NCI-H345 treated with DMSO at 0.1 percent for 48 hours (cell line): ENCODE results near the gene ZFP36.

Experiments used
- DNase-seq: peaks from one replicate; lab custom pipeline; 2025; ENCODE audit not compliant: unreplicated experiment; lab: John Stamatoyannopoulos, UW

Gene ZFP36

DNA sequence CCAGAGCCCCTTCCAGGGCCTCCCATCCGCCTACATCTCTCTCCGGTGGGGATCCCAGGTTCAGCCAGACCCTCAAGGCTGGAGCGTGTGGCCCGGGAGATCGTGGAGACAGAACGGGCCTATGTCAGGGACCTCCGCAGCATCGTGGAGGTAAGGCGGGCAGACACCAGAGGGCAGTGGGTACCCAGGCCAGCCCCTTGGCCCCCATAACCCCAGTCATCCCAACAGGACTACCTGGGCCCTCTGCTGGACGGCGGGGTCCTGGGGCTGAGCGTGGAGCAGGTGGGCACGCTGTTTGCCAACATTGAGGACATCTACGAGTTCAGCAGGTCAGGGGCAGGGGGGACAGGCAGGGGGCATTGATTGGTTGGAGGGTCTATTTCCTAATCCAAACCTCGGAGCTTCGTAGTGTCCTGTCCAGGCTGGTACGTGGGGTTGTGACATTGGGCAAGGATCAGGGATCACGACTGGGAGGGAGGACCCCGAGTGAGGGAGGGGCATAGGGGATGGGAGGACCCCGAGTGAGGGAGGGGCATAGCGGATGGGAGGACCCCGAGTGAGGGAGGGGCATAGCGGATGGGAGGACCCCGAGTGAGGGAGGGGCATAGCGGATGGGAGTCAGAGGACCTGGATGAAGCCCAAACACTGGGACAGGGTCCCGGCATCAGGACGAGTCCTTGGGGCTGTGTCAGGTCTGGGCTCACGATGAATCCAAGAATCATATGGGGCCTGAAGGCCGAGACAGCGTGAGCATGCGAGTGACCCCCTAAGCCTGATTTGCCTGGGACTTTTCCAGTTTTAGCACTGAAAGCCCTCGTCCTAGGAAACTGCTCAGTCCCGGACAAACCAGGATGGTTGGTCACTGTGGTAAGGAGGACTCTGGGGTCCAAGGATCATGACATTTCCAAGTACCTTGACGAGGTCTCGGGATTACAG is 8.7 kb downstream of the ZFP36 start:
- DNase-seq: no peak

DNA sequence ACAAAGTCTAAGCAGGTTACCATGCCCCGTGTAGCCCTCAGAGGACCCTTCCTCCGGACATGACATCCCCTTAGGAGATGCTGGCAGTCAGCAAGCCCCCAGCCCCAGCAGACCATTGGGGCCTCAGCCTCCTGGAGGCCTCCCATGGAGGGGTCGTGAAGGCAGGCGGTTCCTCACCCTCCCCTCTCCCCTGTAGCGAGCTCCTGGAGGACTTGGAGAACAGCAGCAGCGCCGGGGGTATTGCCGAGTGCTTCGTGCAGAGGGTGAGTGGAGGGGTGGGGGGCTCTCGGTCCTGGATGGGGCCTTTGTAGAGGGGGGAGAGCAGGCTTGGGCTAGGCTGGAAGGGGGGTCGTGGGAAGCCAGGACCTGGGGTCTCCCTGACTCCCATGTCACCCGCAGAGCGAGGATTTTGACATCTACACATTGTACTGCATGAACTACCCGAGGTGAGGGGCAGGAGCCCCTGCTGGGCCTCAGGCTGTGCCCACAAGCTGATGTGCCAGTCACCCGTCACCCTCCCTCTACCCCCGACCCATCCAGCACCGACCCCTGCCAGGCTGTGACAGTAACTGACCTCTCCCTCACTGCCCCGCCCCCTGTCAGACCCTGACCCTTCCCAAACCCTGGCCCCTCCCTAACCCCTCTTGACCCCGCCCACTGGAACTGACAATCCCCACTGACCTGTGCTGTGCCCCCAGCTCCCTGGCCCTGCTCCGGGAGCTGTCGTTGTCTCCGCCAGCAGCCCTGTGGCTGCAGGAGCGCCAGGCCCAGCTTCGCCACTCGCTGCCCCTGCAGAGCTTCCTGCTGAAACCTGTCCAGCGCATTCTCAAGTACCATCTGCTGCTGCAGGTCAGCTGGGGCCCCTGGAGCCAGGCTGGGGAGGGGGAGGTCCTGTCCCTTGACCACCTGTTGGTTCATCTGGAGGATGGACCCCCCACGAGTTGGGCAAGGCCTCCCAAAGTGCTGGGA is 9.8 kb downstream of the ZFP36 start:
- DNase-seq: no peak

- no peak for DNase-seq
These were observed 11.0 kb downstream of the ZFP36 start for GRCh38 chr19:39417463-39418181.

DNA sequence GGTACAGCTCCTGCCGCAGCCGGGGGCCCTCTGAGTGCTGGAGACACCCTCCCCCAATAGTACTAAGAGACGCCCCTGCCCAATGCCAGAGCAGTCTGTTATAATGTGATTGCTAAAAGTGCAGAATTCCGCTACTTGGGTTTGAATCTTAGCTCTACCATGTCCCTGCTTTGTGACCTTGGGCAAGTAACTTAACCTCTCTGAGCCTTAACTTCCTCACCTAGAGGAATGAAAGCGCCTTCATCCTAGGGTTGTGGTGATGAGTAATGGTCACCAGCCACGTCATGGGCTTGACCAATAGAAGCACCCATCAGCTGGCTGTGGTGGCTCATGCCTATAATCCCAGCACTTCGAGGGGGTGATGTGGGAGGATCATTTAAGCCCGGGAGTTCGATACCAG is 12.4 kb downstream of the ZFP36 start:
- no peak for DNase-seq

DNA sequence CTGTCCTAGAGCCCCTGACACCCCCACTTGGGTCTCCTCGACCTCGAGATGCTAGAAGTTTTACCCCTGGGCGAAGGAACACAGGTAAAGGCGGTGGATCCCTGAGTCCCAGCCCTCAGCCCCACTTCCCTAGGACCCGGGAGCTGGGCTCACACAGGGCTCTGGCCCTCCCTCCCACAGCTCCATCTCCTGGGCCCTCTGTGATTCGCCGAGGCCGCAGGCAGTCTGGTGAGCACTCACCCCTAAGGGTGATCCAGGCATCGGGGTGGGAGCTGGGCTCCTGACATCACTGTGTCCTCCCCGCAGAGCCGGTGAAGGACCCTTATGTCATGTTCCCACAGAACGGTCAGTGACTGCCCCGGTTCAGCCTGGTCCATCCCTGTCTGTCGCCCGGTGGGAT is 14.1 kb downstream of the ZFP36 start:
- DNase-seq: no peak

- no peak for DNase-seq
These were observed 15.4 kb downstream of the ZFP36 start for GRCh38 chr19:39422020-39422419.

DNA sequence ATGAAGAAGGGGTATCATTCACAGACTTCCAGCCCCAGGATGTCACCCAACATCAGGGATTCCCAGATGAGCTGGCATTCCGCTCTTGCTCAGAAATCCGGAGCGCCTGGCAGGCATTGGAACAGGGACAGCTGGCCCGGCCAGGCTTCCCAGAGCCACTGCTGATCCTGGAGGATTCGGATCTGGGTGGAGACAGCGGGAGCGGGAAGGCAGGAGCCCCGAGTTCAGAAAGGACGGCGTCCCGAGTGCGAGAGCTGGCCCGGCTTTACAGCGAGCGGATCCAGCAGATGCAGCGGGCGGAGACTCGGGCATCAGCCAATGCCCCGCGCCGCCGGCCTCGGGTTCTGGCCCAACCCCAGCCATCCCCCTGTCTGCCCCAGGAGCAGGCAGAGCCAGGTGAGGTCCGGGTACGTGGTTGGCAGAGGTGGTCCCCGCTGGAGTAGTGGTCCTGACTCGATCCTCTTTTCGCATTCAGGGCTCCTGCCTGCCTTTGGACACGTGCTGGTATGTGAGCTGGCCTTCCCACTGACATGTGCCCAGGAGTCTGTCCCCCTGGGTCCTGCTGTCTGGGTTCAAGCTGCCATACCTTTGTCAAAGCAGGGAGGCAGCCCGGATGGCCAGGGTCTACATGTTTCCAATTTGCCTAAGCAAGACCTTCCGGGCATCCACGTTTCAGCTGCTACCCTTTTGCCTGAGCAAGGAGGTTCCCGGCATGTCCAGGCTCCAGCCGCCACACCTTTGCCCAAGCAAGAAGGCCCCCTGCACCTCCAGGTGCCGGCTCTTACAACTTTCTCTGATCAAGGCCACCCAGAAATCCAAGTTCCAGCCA is 16.8 kb downstream of the ZFP36 start:
- no peak for DNase-seq

DNA sequence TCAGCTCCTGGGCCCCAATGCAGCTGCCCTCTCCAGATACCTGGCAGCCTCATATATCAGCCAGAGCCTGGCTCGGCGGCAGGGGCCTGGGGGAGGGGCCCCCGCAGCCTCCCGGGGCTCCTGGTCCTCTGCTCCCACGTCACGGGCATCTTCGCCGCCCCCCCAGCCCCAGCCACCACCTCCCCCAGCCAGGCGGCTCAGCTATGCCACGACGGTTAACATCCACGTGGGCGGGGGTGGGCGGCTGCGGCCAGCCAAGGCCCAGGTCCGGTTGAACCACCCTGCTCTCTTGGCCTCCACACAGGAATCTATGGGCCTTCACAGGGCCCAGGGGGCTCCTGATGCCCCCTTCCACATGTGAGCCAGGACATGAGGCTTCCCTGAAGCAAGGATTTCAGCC is 18.3 kb downstream of the ZFP36 start:
- no peak for DNase-seq

GRCh38 chr19:39425744-39426143 is 19.1 kb downstream of the ZFP36 start:
- no peak for DNase-seq

DNA sequence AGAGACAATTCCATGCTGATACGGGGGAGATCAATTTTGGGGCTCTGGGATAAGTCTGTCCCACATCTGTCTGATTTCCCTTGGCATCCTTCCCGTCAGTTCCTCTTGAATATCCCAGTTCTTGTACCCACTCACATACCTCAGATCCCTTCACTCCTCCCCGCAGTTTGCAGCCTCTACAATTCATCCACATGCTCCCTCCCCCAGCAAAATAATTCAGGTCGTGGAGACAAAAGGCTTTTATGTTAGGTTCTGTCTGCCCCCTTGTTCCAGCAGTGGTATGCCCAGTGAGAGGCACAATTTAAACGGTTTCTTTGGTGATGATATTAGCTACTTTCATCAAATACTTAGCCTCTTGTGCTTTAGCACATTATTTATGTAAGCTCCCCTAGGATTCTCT is 19.5 kb downstream of the ZFP36 start:
- no peak for DNase-seq

GRCh38 chr19:39427707-39428106 is 21.1 kb downstream of the ZFP36 start:
- no peak for DNase-seq

DNA sequence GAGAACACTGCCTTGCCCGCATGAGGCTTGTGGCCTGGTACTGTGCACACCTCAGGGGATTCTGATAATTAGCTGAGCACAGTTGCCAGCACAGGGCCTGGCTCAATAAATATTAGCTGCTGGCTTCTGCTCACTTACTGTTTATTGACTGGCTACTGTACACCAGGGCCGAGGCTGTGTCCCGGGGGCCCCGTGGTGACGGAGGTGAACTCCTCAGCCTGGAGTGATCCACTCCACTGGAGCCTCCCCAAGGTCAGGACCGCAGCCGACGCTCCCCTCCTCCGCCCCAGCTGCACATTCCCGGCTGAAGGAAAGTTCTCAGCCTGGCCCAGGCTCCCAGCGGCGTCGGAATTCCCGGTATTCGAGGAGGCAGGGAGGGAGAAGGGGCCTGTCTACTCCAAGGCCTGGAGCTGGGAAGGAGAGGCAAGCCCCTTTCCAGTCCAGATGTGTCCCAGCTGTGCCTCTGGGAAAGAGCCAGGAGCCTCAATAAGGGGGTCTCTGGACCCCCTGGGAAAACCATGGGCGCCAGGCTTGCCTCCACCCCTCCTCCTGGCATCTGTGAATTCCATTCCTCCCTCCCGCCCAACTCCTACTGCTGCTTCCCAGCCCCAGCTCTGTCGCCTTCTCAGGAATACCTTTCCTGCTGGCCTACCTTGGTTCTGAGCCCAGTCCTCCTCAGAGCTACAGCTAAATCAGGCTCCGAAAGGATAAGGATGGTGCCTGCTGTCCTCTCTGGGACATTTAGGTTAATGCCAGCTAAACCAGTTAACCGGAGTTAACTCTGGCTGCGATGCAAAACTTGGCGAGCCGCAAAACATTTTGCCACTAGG is 21.9 kb downstream of the ZFP36 start:
- DNase-seq: no peak

DNA sequence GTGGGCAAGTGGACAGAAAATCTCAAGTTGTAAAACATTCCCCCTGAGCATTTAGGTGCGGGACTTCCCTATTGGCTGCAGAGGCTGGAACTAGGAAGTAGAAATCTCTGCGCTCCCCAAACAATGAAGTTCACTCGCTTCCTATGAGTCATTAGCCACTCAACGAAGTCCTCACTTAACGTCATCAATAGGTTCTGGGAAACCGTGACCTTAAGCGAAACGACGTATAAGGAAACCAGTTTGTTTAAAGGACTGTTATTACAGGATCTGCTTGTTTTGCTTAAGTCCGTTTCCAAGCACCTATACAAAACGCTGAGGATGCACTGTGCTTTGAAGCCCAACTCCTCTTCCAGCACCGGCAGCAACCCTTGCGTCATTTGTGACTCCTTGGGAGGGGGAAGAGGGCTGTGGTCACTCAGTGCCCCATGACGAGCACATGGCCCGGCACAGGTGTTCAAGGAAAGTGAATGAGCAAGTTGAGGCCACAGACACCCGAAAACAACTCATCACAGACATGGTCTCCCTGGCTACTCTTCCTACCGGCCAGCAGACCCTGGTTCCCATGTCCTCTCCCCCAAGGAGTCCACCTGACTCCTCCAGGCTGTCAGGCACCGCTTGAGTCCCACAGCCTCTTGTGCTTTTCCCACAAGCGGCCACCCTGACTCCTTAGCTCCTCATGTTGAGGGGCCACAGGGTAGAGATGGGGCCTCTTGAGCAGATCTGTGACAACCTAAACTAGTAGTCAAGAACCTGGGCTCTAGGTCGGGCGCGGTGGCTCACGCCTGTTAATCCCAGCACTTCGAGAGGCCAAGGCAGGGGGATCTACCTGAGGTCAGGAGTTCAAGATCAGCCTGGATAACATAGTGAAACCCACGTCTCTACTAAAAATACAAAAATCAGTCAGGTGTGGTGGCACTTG is 24.3 kb downstream of the ZFP36 start:
- no peak for DNase-seq

DNA sequence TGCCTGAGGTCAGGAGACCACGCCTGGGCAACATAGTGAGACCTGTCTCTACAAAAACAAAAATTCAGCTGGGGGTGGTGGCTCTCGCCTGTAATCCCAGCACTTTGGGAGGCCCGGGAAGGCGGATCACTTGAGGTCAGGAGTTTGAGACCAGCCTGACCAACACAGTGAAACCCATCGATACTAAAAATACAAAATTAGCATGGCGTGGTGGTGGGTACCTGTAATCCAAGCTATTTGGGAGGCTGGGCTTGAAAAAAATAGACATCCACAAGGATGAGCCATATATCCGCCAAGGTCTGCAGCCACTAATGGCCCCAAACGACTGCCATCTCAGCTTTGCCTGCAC is 26.0 kb downstream of the ZFP36 start:
- DNase-seq: no peak

- no peak for DNase-seq
These were observed 26.9 kb downstream of the ZFP36 start for GRCh38 chr19:39433480-39434079.

GRCh38 chr19:39434123-39435076 is 27.8 kb downstream of the ZFP36 start:
- no peak for DNase-seq
